Smooth muscle cell (in vitro differentiated cells): ENCODE results near the gene DEPDC1B. TPM values are rescaled to one million over a fixed set of nuclear protein-coding genes. Genes with fewer than 3 reads are reported as not detected.

Experiments used
- DNase-seq: peaks from one replicate; lab custom pipeline; 2025; ENCODE audit not compliant: unreplicated experiment; lab: John Stamatoyannopoulos, UW
- H2AFZ ChIP-seq: fragments of 200-600 bp; sonication (generic); 2 replicates; pipeline ENCODE4 v1.6.0; 2016; ENCODE audit warnings: antibody characterized with exemption, low read depth, mild to moderate bottlenecking
- H3F3A ChIP-seq: fragments of 200-600 bp; sonication (generic); 2 replicates; pipeline ENCODE4 v1.6.0; 2017; ENCODE audit warnings: antibody characterized with exemption, low read depth
- H3K27ac ChIP-seq: fragments of 200-600 bp; sonication (generic); 2 replicates; pipeline ENCODE4 v1.5.1; 2016; ENCODE audit warnings: low read depth, mild to moderate bottlenecking
- H3K27me3 ChIP-seq: fragments of 200-600 bp; sonication (generic); 2 replicates; pipeline ENCODE4 v1.6.1; 2016; ENCODE audit warnings: low read depth, mild to moderate bottlenecking
- H3K36me3 ChIP-seq: fragments of 200-600 bp; sonication (generic); 2 replicates; pipeline ENCODE4 v1.5.1; 2016; ENCODE audit warnings: low read depth
- H3K4me1 ChIP-seq: fragments of 200-600 bp; sonication (generic); 2 replicates; pipeline ENCODE4 v1.5.1; 2016; ENCODE audit warnings: low read depth
- H3K4me2 ChIP-seq: fragments of 200-600 bp; sonication (generic); 2 replicates; pipeline ENCODE4 v1.6.0; 2016; ENCODE audit warnings: mild to moderate bottlenecking
- H3K4me3 ChIP-seq: fragments of 200-600 bp; sonication (generic); 2 replicates; pipeline ENCODE4 v1.5.1; 2016; ENCODE audit warnings: mild to moderate bottlenecking
- H3K79me2 ChIP-seq: fragments of 200-600 bp; sonication (generic); 2 replicates; pipeline ENCODE4 v1.6.0; 2016; ENCODE audit warnings: low read depth, mild to moderate bottlenecking
- H3K9ac ChIP-seq: fragments of 200-600 bp; sonication (generic); 2 replicates; pipeline ENCODE4 v1.6.0; 2016; ENCODE audit warnings: low read depth
- H3K9me3 ChIP-seq: fragments of 200-600 bp; sonication (generic); replicated peaks from 2 replicates; pipeline ENCODE4 v1.5.1; 2016; ENCODE audit warnings: low read depth
- H4K20me1 ChIP-seq: fragments of 200-600 bp; sonication (generic); 2 replicates; pipeline ENCODE4 v1.6.0; 2016; ENCODE audit warnings: low read depth
- whole genome bisulfite sequencing: methylation state at CpG from one replicate; pipeline ENCODE4 v1.1.7; 2016; ENCODE audit warnings: low lambda C conversion rate; 5-methylcytosine and 5-hydroxymethylcytosine counted together
- polyA plus RNA-seq: library from polyadenylated mRNA; unstranded; fragments of >200 nt; fragmentation: Nextera tagmentation; extraction: Ambion mirVana; gene quantifications from 2 replicates; pipeline ENCODE4 v1.2.1, GENCODE V29; 2016
- total RNA-seq: library from RNA; depleted of rRNA; stranded (reverse); fragments of >200 nt; gene quantifications from 2 replicates; pipeline ENCODE4 v1.2.3, GENCODE V29; 2014
- TF ChIP-seq, protein P1 (sequence below): fragments of 200-600 bp; sonication (generic); IDR thresholded peaks from 2 replicates; pipeline ENCODE4 v1.5.1; 2017; ENCODE audit warnings: borderline replicate concordance, mild to moderate bottlenecking, antibody characterized with exemption; ENCODE audit not compliant: insufficient read depth, poor library complexity, severe bottlenecking

Gene DEPDC1B
- total and polyA plus RNA-seq, 2 experiments from 2014 or later = 2.7 to 5.8 TPM

- Histone ChIP-seq H3K79me2 (no peaks in the 10 kb centered on the region), H3K27ac (no peak overlapping the region), H3K4me3 (no peak overlapping the region), H3K9ac (no peak overlapping the region), H3K9me3 (no peaks in the 10 kb centered on the region), H3K36me3 (no peaks in the 10 kb centered on the region), H3K27me3 (no peaks in the 10 kb centered on the region), H2AFZ (no peak overlapping the region), H3F3A (no peaks in the 10 kb centered on the region), H3K4me1 (no peaks in the 10 kb centered on the region), H4K20me1 (no peaks in the 10 kb centered on the region), H3K4me2 (no peak overlapping the region)
- WGBS = 100% methylated on average over 1 of the region's 1 CpG
- no peak for DNase-seq
- TF ChIP-seq, protein P1, sequence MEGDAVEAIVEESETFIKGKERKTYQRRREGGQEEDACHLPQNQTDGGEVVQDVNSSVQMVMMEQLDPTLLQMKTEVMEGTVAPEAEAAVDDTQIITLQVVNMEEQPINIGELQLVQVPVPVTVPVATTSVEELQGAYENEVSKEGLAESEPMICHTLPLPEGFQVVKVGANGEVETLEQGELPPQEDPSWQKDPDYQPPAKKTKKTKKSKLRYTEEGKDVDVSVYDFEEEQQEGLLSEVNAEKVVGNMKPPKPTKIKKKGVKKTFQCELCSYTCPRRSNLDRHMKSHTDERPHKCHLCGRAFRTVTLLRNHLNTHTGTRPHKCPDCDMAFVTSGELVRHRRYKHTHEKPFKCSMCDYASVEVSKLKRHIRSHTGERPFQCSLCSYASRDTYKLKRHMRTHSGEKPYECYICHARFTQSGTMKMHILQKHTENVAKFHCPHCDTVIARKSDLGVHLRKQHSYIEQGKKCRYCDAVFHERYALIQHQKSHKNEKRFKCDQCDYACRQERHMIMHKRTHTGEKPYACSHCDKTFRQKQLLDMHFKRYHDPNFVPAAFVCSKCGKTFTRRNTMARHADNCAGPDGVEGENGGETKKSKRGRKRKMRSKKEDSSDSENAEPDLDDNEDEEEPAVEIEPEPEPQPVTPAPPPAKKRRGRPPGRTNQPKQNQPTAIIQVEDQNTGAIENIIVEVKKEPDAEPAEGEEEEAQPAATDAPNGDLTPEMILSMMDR = no peak
Observed at GRCh38 chr5:60727033-60727679, 27.2 kb upstream of the DEPDC1B start.

- Histone ChIP-seq H4K20me1 (no peaks in the 10 kb centered on the region), H3K4me1 (no peaks in the 10 kb centered on the region), H3K4me3 (no peak overlapping the region), H3F3A (no peaks in the 10 kb centered on the region), H3K27ac (no peak overlapping the region), H3K79me2 (no peaks in the 10 kb centered on the region), H3K27me3 (no peaks in the 10 kb centered on the region), H3K36me3 (no peaks in the 10 kb centered on the region), H2AFZ (no peak overlapping the region), H3K4me2 (no peak overlapping the region), H3K9ac (no peak overlapping the region), H3K9me3 (no peaks in the 10 kb centered on the region)
- WGBS = 92% methylated on average over 2 of the region's 2 CpGs
- TF ChIP-seq, protein P1 = no peak
- DNase-seq = no peak
Observed at GRCh38 chr5:60724126-60724525, 24.2 kb upstream of the DEPDC1B start.

DNA sequence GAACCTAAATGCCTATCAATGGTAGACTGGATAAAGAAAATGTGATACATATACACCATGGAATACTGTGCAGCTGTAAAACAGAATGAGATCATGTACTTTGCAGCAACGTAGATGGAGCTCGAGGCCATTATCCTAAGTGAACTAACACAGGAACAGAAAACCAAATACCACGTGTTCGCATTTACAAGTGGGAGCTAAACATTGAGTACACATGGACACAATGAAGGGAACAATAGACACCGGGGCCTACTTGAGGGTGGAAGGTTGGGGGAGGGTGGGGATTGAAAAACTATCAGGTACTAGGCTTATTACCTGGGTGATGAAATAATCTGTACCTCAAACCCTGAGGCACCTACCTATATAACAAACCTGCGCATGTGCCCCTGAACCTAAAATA, 22.4 kb upstream of the DEPDC1B start:
- Histone ChIP-seq H4K20me1 (no peaks in the 10 kb centered on the region), H3K4me1 (no peaks in the 10 kb centered on the region), H2AFZ (no peak overlapping the region), H3F3A (no peaks in the 10 kb centered on the region), H3K4me3 (no peak overlapping the region), H3K9ac (no peak overlapping the region), H3K79me2 (no peaks in the 10 kb centered on the region), H3K4me2 (no peak overlapping the region), H3K27me3 (no peaks in the 10 kb centered on the region), H3K9me3 (no peaks in the 10 kb centered on the region), H3K27ac (no peak overlapping the region), H3K36me3 (no peaks in the 10 kb centered on the region)
- WGBS = 82% methylated on average over 6 of the region's 6 CpGs
- no peak for DNase-seq
- TF ChIP-seq, protein P1 = no peak

DNA sequence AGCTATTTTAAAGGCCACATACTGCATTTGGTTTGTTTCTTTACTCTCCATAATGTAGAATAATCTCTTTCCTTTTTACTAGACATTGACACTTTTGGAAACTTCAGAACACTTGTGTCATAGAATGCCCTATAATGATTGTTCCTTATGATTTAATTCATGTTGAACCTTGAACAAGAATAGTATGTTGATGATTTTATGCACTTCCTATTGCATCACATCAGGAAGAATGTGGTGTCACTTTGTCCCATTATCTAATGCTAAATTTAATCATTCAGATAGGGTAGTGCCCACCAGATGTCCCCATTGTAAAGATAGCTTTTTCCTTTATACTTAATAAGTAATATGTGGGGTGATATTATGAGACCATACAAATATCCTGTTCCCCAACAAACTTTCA, 19.4 kb upstream of the DEPDC1B start:
- no peaks in the 10 kb centered on the region for H3K27me3 ChIP-seq
- no peak overlapping the region for H2AFZ ChIP-seq
- no peaks in the 10 kb centered on the region for H3K79me2 ChIP-seq
- no peaks in the 10 kb centered on the region for H4K20me1 ChIP-seq
- no peaks in the 10 kb centered on the region for H3K9me3 ChIP-seq
- no peak overlapping the region for H3K9ac ChIP-seq
- H3K36me3 ChIP-seq = no peaks in the 10 kb centered on the region
- H3K4me2 ChIP-seq = no peak overlapping the region
- DNase-seq = no peak
- TF ChIP-seq, protein P1 = no peak
- H3K27ac ChIP-seq = no peak overlapping the region
- no peaks in the 10 kb centered on the region for H3F3A ChIP-seq
- H3K4me1 ChIP-seq = no peaks in the 10 kb centered on the region
- H3K4me3 ChIP-seq = no peak overlapping the region
